H9 (cell line): ENCODE measurements around the gene NT5C3B. TPM values are rescaled to one million over a fixed set of nuclear protein-coding genes. Genes with fewer than 3 reads are reported as not detected.

Experiments
- DNase-seq: peaks from one replicate; pipeline ENCODE4 v3.0.0-alpha.2; 2017
- H2AFZ ChIP-seq: one replicate; pipeline ENCODE4 v1.6.1; 2013; ENCODE audit warnings: mild to moderate bottlenecking, low read length, control low read depth, moderate library complexity
- H2AK5ac ChIP-seq: 2 replicates; pipeline ENCODE4 v1.6.1; 2013; ENCODE audit warnings: low read length, control low read depth, mixed read lengths; ENCODE audit not compliant: insufficient read length
- H2BK120ac ChIP-seq: one replicate; pipeline ENCODE4 v1.6.1; 2013; ENCODE audit warnings: low read depth, mild to moderate bottlenecking, low read length, control low read depth, inconsistent platforms; ENCODE audit not compliant: poor library complexity, severe bottlenecking
- H2BK12ac ChIP-seq: 2 replicates; pipeline ENCODE4 v1.6.1; 2013; ENCODE audit warnings: low read length, control low read depth, mixed read lengths, low read depth; ENCODE audit not compliant: insufficient read length
- H2BK15ac ChIP-seq: 2 replicates; pipeline ENCODE4 v1.6.1; 2013; ENCODE audit warnings: low read depth, low read length, control low read depth
- H2BK20ac ChIP-seq: one replicate; pipeline ENCODE4 v1.6.1; 2013; ENCODE audit warnings: low read depth, mild to moderate bottlenecking, low read length, control low read depth, inconsistent platforms; ENCODE audit not compliant: poor library complexity, severe bottlenecking
- H2BK5ac ChIP-seq: 2 replicates; pipeline ENCODE4 v1.6.1; 2013; ENCODE audit warnings: low read length, control low read depth, mixed read lengths; ENCODE audit not compliant: insufficient read length
- H3K14ac ChIP-seq: 2 replicates; pipeline ENCODE4 v1.6.1; 2013; ENCODE audit warnings: low read length, control low read depth; ENCODE audit not compliant: insufficient read depth
- H3K18ac ChIP-seq: 2 replicates; pipeline ENCODE4 v1.6.1; 2013; ENCODE audit warnings: low read depth, mild to moderate bottlenecking, mixed read lengths, low read length, control low read depth; ENCODE audit not compliant: insufficient read length
- H3K23ac ChIP-seq: 2 replicates; pipeline ENCODE4 v1.6.1; 2013; ENCODE audit warnings: low read length, control low read depth, mixed read lengths, low read depth; ENCODE audit not compliant: insufficient read length
- H3K23me2 ChIP-seq: 2 replicates; pipeline ENCODE4 v1.6.1; 2013; ENCODE audit warnings: low read depth, mild to moderate bottlenecking, mixed read lengths, low read length, control low read depth; ENCODE audit not compliant: insufficient read length, poor library complexity, severe bottlenecking
- H3K27ac ChIP-seq: 2 replicates; pipeline ENCODE4 v1.5.1; 2013; ENCODE audit warnings: low read length, control low read depth, mixed read lengths, low read depth; ENCODE audit not compliant: insufficient read length
- H3K27me3 ChIP-seq: 2 replicates; pipeline ENCODE4 v1.6.1; 2013; ENCODE audit warnings: low read length, control low read depth, inconsistent platforms; ENCODE audit not compliant: insufficient read depth
- H3K4ac ChIP-seq: 2 replicates; pipeline ENCODE4 v1.6.1; 2013; ENCODE audit warnings: low read depth, mild to moderate bottlenecking, control low read depth, inconsistent platforms, low read length, moderate library complexity
- H3K4me1 ChIP-seq: 2 replicates; pipeline ENCODE4 v1.6.1; 2013; ENCODE audit warnings: low read length, control low read depth, inconsistent platforms; ENCODE audit not compliant: insufficient read depth
- H3K4me2 ChIP-seq: 2 replicates; pipeline ENCODE4 v1.6.1; 2013; ENCODE audit warnings: low read length, control low read depth, mixed read lengths; ENCODE audit not compliant: insufficient read length, insufficient read depth
- H3K56ac ChIP-seq: 2 replicates; pipeline ENCODE4 v1.6.1; 2013; ENCODE audit warnings: low read depth, mild to moderate bottlenecking, mixed read lengths, low read length, control low read depth; ENCODE audit not compliant: insufficient read length
- H3K79me1 ChIP-seq: 2 replicates; pipeline ENCODE4 v1.6.1; 2013; ENCODE audit warnings: low read depth, mild to moderate bottlenecking, moderate library complexity, low read length, control low read depth, inconsistent platforms; ENCODE audit not compliant: insufficient read depth, poor library complexity, severe bottlenecking
- H3K79me2 ChIP-seq: 2 replicates; pipeline ENCODE4 v1.6.1; 2013; ENCODE audit warnings: low read length, control low read depth, inconsistent platforms; ENCODE audit not compliant: insufficient read depth
- H3K9ac ChIP-seq: 2 replicates; pipeline ENCODE4 v1.6.1; 2013; ENCODE audit warnings: low read length, control low read depth, mixed read lengths; ENCODE audit not compliant: insufficient read length; ENCODE audit errors: extremely low read depth
- H3K9me3 ChIP-seq: one replicate; pipeline ENCODE4 v1.6.1; 2013; ENCODE audit warnings: low read depth, low read length, inconsistent platforms; ENCODE audit not compliant: control insufficient read depth
- H3T11ph ChIP-seq: one replicate; pipeline ENCODE4 v1.6.1; 2013; ENCODE audit warnings: mild to moderate bottlenecking, low read length, control low read depth, inconsistent platforms
- H4K20me1 ChIP-seq: one replicate; pipeline ENCODE4 v1.6.1; 2013; ENCODE audit not compliant: control insufficient read depth, insufficient read length, insufficient read depth
- H4K5ac ChIP-seq: 2 replicates; pipeline ENCODE4 v1.6.1; 2013; ENCODE audit warnings: low read depth, mild to moderate bottlenecking, mixed read lengths, low read length, control low read depth; ENCODE audit not compliant: insufficient read length
- H4K8ac ChIP-seq: replicated peaks from 2 replicates; pipeline ENCODE4 v1.6.1; 2013; ENCODE audit warnings: low read length, control low read depth, mixed read lengths, low read depth; ENCODE audit not compliant: insufficient read length
- H4K91ac ChIP-seq: 2 replicates; pipeline ENCODE4 v1.6.1; 2013; ENCODE audit warnings: low read depth, mild to moderate bottlenecking, moderate library complexity, mixed read lengths, low read length, control low read depth; ENCODE audit not compliant: insufficient read length
- H3K27ac Mint-ChIP-seq, 3 experiments: 2 replicates in 2 of 3; 3 replicates in 1 of 3; pipeline ENCODE4 v1.8.0; 2020 to 2021; ENCODE audit warnings: mixed read lengths in 3 of 3, mild to moderate bottlenecking in 1 of 3, moderate library complexity in 1 of 3
- H3K27me3 Mint-ChIP-seq: 2 replicates; pipeline ENCODE4 v1.8.0; 2021; ENCODE audit warnings: low read depth, mild to moderate bottlenecking, moderate library complexity, mixed read lengths
- H3K36me3 Mint-ChIP-seq, 3 experiments: 2 replicates in 2 of 3; 3 replicates in 1 of 3; pipeline ENCODE4 v1.8.0; 2020 to 2021; ENCODE audit warnings: low read depth in 3 of 3, mixed read lengths in 3 of 3; ENCODE audit not compliant: insufficient read depth in 1 of 3
- H3K4me1 Mint-ChIP-seq, 2 experiments: 2 replicates each; pipeline ENCODE4 v1.8.0; 2020; ENCODE audit warnings: mixed read lengths in 2 of 2
- H3K4me3 Mint-ChIP-seq, 2 experiments: 2 replicates in 1 of 2; 3 replicates in 1 of 2; pipeline ENCODE4 v1.8.0; 2020 to 2021; ENCODE audit warnings: mild to moderate bottlenecking in 2 of 2, mixed read lengths in 2 of 2, moderate library complexity in 1 of 2
- H3K9me3 Mint-ChIP-seq, 2 experiments: 2 replicates in 1 of 2; 3 replicates in 1 of 2; pipeline ENCODE4 v1.8.0; 2020; ENCODE audit warnings: mild to moderate bottlenecking in 2 of 2, mixed read lengths in 2 of 2, moderate library complexity in 1 of 2
- CTCF ChIP-seq: fragments of 200-600 bp; sonication (generic); conservative IDR thresholded peaks from 3 replicates; pipeline ENCODE4 v1.8.0; 2021; ENCODE audit warnings: antibody characterized with exemption, mild to moderate bottlenecking
- WGBS: extraction: QIAGEN DNeasy Blood & Tissue Kit; methylation state at CpG from one replicate; pipeline ENCODE4 v1.1.7; 2013; ENCODE audit warnings: missing lambda C conversion rate, low lambda C conversion rate, mixed read lengths; ENCODE audit not compliant: insufficient read length; ENCODE audit errors: extremely low coverage; 5-methylcytosine and 5-hydroxymethylcytosine counted together
- total RNA-seq: library from RNA; stranded (reverse); gene quantifications from 2 replicates; pipeline ENCODE4 v1.2.1, GENCODE V29; 2021

Gene NT5C3B
- total RNA-seq, 1 experiment from 2014 or later = 76.1 TPM

- no peaks in the 10 kb centered on the region for H3K27me3 Mint-ChIP-seq
- peak within 1 kb of the TSS; percentile 48 for H3K9ac ChIP-seq
- H3K4me1 Mint-ChIP-seq = peaks cover 19 to 20% of the 10 kb centered on the region in 2 experiments
- H3K9me3 Mint-ChIP-seq = no peaks in the 10 kb centered on the region
- no peak within 1 kb of the TSS for H3K23ac ChIP-seq
- H3T11ph ChIP-seq = no peak within 1 kb of the TSS
- no peak within 1 kb of the TSS for H2BK5ac ChIP-seq
- H3K4me1 ChIP-seq = peaks cover 5% of the 10 kb centered on the region; the same call in 1 of the 2 replicates
- no peak within 1 kb of the TSS for H3K27ac ChIP-seq
- peak within 1 kb of the TSS; percentile 66 to 92 (median 83); a peak in 5 of 7 replicates for H3K27ac Mint-ChIP-seq
- H3K23me2 ChIP-seq = peaks cover 18% of the 10 kb centered on the region
- H3K9me3 ChIP-seq = no peaks in the 10 kb centered on the region
- H3K4ac ChIP-seq = no peak within 1 kb of the TSS
- WGBS = no CpG with 5 or more reads among the region's 90 CpGs
- H3K79me1 ChIP-seq = no peaks in the 10 kb centered on the region
- no peak within 1 kb of the TSS; a peak in 3 of 5 replicates for H3K4me3 Mint-ChIP-seq
- H2BK120ac ChIP-seq = no peak within 1 kb of the TSS
- H4K20me1 ChIP-seq = no peaks in the 10 kb centered on the region
- no peak within 1 kb of the TSS; the same call in 1 of the 2 replicates for H2BK15ac ChIP-seq
- H3K18ac ChIP-seq = peak within 1 kb of the TSS; percentile 83
- no peak within 1 kb of the TSS for H2AK5ac ChIP-seq
- H3K27me3 ChIP-seq = no peaks in the 10 kb centered on the region
- peaks cover 13% of the 10 kb centered on the region; the same call in 1 of the 2 replicates for H3K79me2 ChIP-seq
- peaks cover 20 to 37% (median 36%) of the 10 kb centered on the region in 3 experiments; a peak in 6 of 7 replicates for H3K36me3 Mint-ChIP-seq
- H4K91ac ChIP-seq = no peak within 1 kb of the TSS
- H4K5ac ChIP-seq = no peak within 1 kb of the TSS
- H3K56ac ChIP-seq = no peak within 1 kb of the TSS
- DNase-seq = peak; percentile 97
- TF ChIP-seq CTCF = no peak
- peak within 1 kb of the TSS; percentile 93 for H3K14ac ChIP-seq
- H3K4me2 ChIP-seq = peak within 1 kb of the TSS; percentile 99
- no peak within 1 kb of the TSS for H2AFZ ChIP-seq
- no peak within 1 kb of the TSS for H2BK20ac ChIP-seq
- no peak within 1 kb of the TSS for H4K8ac ChIP-seq
- no peak within 1 kb of the TSS for H2BK12ac ChIP-seq
Measured at GRCh38 chr17:41864836-41865595, 29.0 kb upstream of the NT5C3B start, which contains the start of gene KLHL11. Gene KLHL11 (minus strand): TSS chr17:41865423. CDS start chr17:41865370, 53 bp downstream.
